Stimulated activated CD8-positive, alpha-beta memory T cell treated with anti-CD3 and anti-CD28 coated beads, Interleukin-7, amount 100 ng/mL, for 1 hour (primary cell): ENCODE results near the gene ABCC3.
A peak's percentile ranks its signal among the peaks of the same experiment; 100 is the strongest.

ENCODE experiments used
- DNase-seq, 2 donors: peaks; one replicate each; pipeline ENCODE4 v3.0.0-alpha.2; 2020; ENCODE audit warnings: low read depth in 2 of 2

ABCC3 gene

DNA sequence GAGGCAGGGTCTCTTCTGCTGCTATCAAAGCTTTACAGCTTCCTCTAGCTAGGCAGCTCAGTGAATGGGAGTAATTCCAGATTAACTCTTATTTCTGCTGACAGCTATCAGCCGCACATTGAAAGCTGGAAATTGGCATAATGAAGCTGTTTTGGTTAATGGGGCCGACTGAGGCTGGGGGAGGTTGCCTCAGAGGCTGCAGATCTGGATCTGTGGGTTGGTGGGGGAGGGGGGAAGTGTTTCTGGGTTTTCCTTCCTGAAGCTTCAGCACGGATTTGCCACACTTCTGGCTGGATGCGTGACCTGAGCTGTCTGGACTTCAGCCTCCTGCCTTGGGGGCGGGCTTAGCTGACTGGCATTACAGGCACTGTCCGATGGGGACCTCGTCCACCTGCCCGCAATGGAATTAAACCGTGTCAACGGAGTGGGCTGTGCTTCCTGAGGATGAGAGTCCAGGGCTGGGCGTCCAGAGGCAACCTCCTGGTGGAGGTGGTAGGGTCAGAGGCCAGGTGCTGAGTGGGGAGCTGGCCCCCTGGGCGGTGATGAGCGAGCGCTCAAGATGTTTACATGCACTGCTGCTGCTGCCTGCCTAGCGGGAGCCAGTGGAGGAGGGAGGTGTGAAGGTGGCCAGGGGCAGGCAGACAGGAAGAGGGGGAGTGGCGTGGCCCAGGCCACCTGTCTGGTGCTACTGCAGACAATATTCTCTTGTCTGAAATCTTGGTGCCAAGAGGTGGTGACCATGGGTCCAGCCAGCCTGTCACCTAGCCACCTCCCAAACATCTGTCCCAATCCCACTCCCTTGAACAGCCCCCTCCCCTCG lies 6.7 kb upstream of the ABCC3 start:
- DNase-seq, result no peak

DNA sequence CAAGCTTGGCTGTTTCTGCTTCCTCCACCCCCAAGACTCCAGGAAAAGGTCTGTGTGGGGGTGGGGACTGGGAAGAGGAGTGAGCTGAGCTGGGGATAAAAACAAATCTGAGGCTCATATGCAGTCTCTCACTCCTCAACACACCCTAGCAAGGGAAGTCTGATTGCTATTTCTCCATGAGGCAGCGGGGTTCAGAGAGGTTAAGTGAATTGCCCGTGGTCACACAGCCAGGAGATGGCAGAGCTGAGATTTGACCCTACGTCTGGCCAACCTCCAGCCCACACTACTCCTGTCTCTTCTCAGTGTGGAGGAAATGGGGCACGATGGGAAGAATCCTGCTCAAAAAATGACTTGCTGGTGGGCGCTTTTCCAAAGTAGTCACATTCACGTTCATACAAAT lies 4.8 kb upstream of the ABCC3 start:
- DNase-seq, result no peak

DNA sequence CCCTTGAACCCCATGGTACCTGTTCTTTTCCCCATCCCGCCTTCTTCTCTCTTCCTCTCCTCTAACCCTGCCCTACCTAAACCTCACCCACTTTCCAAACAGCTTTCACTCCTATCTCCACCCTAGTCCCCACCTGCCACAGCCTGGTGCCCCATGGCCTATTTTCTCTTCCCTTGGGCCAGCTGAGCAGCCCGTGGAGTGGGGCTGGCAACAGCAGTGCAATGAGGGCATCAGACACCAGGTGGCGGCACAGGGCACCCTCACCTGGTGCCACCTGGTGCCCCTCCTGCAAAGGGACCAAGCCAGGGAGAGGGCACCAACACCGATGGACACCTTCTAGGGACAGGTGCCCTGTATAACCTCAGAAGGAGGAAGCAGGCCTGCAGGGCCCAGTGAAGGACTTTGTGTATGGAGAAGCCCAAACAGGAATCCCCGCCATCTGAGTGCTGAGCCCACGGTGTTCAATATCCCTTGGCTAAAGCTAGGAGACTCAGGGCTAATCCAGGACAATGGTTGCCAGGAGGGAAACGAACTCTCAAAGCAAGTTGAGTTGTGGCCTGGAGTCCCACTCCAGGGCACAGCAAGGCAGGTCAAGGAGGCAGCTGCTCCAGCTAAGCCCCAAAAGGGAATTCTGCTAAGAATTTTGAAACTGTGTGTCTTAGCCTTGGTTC lies 4.0 kb upstream of the ABCC3 start:
- DNase-seq, result peak; percentile 6 to 37

DNA sequence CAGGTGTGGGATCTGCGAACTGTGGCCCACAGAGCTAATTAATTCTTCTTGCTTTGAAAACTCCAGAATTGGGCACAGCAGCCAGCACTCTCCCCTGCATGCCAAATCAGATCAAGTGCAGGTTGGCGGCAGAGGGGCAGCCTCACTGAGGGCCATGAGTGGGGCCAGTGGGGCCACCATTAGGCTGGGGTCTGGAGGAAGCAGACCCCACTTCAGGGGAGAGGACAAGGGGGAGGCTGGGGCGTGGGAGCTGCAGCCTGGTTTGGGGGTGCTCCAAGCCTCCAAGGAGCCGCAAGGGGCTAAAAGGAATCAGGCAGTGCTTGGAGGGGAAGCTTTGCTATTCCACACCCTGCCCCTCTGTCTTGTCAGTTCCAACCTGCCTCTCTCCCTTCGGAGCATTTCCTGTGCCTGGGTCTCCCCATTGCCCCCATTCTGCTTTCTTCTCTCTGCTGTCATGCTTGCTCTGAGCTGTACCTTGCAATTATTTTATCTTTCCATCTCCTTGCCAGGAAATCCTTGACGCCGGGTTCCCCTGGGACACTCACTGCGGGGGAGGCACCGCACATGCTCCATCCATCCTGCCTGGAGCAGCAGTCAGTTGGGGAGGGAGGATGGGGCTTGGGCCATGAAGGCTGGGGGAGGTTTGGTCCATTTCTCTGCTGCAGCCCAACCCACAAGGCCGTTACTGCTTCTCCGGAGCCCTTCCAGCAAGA lies 3.3 kb upstream of the ABCC3 start:
- DNase-seq, result no peak

DNA sequence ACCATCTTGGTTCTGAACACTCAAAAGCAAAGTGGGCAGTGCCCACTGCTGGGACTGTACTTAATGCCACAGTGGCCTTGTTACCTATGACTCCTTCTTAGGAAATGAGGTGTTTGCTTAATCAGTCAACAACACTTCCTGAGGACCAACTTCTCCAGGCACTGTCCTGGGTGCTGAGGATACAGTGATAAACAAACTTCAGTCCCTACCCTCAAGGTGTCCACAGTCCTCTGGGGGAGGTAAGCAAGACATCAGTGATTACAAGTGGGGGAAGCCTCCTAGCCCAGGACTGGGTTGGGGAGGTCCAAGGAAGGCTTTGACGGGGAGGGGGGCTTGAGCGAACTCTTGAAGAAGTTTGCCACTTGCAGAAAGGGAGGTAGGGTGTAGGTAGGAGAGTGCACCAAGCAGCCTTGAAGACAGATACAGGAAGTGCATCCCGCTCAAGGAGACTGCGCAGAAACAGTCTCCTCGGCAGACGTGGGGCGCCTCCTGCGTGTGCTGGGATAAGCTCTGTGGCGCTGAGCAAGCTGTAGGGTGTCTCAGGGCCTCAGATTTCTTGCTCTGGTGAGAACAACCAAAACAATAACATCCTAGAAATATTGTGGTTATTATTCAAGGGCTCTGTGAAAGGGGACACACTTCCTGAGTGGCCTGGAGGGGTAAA lies 2.6 kb upstream of the ABCC3 start:
- no peak for DNase-seq

DNA sequence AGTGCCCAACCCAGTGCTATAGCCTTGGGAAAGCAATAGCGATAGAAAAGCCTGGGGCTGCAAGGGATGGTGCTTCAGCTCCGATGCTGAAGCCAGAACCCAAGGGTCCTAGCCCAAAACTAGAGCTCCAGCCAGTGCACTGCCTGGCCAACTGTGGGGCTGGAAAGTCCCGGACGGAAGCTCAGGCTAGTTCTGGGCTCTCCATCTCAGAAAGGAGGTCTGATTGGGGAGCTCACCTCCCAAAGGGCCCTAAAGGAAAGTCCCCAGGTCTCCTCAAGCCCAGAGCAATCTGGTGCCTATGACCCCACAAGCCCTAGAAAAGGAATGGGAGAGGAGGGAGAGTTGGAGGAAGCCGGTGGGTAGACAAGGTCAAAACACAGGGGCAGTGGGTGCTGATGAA lies 2.0 kb upstream of the ABCC3 start:
- DNase-seq, result no peak

DNA sequence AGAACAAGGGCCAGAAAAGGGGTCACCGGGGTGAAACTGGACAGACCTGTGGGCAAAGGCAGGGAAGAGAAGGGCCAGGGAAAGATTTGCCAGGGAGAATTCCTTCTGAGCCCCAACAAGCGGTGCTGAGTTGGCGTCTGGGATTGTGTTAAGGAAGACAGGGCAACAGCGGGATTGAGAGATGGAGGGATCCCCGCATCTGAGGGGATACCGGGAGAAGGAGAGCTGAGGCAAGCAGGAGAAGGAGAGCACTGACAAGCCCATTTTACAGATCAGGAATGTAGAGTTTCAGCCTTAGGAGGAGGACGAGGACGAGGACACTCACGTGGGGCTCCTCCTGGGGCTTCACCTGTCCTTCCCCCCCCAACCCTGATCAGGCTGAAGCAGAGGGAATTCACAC lies 998 bp upstream of the ABCC3 start:
- DNase-seq, result no peak

DNA sequence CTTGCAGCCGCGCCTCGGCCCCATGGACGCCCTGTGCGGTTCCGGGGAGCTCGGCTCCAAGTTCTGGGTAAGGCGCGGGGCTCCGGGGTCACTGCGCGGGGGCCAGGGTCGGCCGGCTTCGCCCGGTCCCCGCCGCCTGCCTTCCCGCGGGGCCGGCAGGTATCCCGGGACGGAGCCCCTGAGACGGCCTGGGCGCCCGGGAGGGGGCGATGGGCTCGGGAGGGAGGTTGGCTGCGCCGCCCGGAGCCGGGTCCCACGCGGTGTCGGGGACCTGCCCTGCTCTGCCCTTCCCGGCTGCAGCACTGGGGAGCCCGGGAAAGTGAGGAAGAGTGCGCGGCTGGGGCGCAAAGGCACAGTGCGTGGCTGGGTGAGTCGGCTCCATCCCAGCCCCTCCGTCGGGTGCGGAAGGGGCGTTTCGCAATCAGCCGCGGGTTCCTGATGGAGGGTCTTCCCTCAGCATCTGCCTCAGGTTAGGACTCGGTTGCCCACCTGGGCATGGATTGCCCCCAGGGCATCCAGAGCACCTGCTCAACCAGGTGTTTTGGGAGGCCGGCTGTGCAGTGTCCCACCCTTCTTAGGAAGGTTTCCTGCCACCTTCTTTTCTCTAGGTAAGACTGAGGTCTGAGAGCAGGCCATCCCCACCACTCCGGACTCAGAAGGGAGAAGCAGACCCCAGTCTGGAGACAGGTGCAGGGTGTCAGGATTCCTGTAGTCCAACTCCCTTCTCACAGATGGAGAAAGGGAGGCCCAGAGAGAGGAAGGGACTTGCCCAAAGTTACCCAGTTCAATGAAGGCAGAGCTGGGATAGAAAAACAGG lies 442 bp downstream of the ABCC3 start:
- DNase-seq, result no peak

DNA sequence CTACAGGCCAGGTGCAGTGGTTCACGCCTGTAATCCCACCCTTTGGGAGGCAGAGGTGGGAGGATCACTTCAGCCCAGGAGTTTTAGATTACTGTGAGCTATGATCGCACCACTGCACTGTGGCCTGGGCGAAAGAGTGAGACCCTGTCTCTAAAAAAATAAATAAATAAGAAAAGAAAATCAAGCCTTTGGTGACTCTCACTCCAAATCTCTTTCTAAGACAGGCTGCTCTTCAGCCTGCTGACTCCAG lies 976 bp downstream of the ABCC3 start:
- DNase-seq, result no peak

DNA sequence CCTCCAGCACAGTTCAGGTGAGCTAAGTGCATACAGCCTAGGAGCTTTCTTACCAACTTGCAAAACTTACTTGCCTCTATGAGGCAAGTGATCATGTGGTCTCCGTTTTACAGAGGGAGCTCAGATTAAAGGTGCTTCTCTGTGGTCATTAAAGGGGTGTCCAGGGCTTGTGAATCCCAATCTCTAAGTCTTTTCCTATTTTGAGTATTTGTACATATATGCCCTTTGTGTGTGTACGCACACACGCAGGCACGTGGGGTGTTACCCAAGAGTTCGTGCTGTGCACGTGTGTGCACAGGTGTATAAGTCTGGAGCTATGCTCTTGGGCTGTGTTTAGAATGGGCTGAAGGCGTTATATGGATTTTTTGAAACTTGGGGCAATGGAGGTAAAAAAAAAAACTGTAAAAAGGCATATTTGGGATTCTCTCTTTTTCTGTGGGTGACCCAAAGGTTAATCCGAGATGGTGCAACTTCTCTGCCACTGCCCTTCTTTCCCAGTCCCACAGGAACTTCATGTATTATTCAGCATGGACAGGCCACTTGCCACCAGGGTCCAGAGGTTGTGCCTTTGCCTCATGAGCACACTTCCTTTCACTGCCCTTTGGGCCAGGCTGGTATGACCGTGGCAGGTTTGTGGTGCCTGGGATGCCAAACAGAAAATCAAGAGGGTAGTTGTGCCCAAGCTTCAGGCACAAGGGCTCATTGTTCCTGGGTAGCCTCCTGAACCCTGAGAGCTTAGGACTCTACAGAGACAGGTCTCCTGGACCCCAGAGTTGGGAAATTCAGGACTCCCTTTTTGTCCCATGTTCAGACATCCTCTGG lies 1.5 kb downstream of the ABCC3 start:
- DNase-seq, result no peak

DNA sequence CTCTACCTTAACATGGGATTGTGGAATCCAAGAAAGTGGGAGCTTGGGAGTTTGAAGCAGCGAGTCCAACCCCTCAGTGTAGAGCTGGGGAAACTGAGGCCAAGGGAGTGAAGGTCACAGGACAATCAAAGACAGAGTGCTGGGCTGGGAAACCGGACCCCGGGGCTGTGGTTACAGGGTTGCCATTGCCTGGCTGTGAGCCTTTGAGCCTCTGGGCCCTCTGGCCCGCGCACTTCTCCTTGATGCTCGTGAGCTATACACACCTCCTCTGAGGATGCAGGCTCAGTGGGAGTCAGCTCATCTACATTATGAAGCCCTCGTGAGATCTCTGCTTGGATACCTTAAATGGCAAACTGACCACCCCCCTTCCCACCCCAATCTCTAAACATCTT lies 2.1 kb downstream of the ABCC3 start:
- no peak for DNase-seq

DNA sequence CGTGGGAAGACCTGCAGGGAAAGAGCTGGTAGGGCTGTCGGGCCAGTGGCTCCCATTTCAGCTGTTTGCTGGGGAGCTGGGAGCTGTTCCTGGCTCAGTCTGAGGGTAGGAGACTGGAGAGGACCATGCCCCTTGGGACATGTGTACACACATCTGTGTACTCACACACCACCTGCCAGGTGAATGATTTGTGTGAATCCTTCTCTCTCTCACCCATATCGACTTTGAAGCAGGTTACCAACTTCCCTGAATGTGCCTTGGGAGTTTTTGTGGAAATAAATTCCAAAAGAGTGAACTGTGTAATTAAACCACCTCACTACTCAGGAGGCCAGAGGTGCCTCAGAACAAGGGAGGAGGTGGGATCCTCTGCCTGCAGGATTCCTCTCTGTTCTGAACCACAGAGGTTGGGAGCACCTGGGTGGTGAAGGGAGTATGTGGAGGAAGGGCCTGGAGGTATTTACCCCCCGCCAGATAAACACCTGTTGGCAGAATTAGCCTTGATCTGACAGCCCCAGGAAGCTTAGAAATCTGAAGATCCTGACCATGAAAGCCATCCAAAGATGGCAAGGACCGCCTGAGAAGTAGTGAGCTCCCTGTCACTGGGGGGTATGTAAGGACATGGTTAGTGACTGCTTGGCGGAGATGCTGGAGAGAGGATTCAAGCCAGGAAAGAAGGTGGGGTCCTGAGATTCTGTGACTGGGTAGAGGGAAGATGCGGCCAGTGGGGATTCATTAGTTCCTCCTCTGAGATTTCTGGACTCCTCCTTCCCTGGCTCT lies 3.3 kb downstream of the ABCC3 start:
- no peak for DNase-seq

DNA sequence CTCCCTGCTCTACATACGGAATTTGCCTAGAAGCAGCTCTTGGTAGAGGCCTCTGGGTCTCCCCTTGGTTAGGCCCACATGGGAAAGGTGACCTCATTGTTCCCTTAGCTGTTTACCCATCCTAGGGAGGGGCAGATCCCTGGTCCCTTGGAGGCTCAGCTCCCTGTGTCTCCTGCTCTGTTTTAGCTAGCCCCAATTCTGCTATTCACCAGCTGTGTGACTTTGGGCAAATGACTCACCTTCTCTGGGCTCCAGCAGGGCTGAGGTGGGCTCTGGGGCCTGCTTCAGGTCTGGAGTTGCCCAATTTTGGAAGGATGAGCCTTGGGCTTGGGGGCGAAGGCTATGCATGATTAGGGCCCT lies 3.9 kb downstream of the ABCC3 start:
- DNase-seq, result no peak

DNA sequence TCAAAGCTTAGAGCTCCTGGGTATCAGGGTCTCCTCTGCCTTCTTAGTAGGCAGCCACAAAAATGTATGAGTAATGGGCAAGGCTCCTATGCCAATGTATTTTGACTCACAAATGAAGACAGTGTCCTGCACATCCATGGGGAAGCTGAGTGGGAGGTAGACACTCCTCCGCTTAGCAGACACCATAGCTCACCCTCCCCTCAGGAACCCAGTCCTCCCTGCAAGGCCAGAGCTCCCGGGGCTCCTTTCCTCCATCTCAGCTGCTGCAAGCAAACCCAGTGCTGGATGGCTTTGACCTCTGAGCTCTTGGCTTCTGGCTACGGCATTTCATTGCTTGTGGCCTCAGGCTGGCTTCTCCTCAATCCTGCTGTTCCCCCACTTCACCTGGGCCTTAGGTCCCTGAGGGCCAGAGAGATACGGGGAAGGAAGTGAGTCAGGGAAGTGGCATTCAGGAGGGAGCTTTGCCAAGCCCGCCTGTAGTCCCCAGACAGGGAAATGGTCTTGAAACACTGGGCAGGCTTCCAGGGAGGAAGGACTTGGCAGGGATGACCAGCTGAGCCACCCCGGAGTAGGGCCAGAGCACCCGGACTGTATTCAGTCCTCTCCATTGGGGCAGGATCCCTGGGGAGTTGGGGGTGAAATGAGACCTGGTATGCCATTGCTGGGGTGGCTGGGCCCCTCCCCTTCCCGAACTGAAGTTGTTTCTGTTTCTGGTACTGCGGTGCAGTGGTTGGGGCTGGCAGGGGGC lies 4.5 kb downstream of the ABCC3 start:
- DNase-seq, result no peak

DNA sequence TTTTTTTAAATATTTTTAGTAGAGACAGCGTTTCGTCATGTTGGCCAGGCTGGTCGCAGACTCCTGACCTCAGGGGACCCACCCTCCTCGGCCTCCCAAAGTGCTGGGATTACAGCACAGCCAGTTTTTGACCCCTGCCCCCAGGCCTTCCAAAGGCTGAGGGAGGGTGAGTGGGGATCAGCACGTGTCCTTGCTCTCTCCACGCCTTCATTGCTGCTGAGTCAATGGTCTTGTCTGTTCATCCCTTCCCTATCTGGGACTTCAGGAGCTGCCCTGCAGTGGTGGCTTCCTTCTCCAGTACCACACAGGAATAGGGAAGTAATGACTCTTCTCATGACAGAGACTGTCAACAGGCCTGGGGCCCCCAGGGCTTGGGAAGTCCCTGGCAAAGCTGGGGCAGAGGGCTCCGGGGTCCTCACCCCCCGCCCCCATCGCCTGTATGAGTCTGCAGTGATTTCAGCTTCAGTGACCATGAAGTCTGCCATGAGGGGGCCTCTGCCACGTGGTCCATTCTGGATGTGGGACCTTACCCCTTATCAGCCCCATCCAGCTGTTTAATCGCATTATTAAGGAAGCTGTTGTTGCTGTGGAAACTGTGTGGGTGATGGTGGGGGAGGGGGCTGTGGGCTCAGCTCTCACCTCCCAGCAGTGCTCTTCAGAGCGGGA lies 6.1 kb downstream of the ABCC3 start:
- no peak for DNase-seq

DNA sequence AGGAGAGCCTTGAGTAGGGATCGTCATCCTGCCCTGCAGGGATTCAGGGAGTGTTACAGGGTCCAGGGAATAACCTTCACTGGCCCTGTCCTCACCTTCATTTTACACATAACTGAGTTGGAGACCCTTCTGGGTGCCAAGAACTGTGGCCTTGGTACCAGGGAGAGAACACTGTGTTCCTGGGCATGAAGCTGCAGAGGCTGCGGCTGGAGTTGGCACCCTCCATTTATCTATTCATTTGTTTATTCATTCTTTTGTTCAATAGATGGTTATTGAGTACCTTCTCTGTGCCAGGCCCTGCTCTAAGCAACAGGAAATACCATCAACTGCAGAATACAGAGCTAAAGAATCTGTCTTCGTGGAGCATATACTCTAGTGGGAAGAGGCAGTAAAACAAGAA lies 6.7 kb downstream of the ABCC3 start:
- no peak for DNase-seq

DNA sequence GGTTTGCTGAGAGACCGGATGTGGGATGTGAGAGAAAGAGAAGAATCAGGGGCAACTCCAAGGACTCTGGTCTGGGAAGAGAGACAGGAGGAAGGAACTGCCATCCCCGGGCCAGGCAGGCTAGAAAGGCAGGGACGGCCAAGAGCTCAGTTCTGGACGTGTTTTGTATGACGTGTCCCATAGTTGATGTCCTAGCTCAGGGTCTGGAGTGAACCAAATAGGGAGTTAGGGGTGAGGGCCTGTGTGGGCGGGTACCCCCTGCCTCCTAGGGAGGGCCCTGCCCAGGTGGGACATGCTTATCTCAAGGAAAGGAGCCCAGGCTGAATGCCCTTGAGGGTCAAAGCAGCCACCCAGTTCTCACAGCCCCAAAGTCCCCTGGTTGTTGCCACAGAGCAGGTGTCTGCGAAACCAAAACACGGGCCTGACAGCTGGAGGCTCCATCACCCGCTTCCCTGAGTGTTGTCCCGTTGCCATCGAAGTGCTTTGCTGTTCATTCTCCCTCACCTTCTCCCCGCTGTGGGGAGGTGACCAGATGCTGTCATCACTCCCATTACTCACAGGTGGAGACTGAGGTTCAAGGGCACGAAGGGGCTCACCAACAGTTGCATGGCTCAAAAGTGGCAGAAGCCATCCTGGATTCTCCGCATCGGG lies 7.5 kb downstream of the ABCC3 start:
- no peak for DNase-seq
